Liver (tissue), 9 donors: ENCODE data around the gene PKD1L1. TPM values are rescaled to one million over a fixed set of nuclear protein-coding genes. Genes with fewer than 3 reads are reported as not detected.

ENCODE experiments used
- DNase-seq: peaks from one replicate; pipeline ENCODE4 v3.0.0-alpha.2; 2017; ENCODE audit warnings: low spot score
- H3K27ac ChIP-seq, 2 donors: one replicate each; pipeline ENCODE4 v1.7.0; 2013; ENCODE audit warnings: inconsistent platforms in 2 of 2, low read length in 2 of 2, control low read depth in 1 of 2, low read depth in 1 of 2, mild to moderate bottlenecking in 1 of 2
- H3K27me3 ChIP-seq, 4 donors: one replicate each; pipeline versions ENCODE4 v1.6.1 to v1.7.0; 2013; ENCODE audit warnings: low read length in 3 of 4, inconsistent platforms in 1 of 4, mild to moderate bottlenecking in 1 of 4, moderate library complexity in 1 of 4; ENCODE audit not compliant: control insufficient read depth in 4 of 4, insufficient read depth in 4 of 4
- H3K36me3 ChIP-seq, 4 donors: one replicate each; pipeline versions ENCODE4 v1.6.1 to v1.7.0; 2013; ENCODE audit warnings: low read length in 3 of 4, mild to moderate bottlenecking in 3 of 4, low read depth in 1 of 4, moderate library complexity in 1 of 4; ENCODE audit not compliant: control insufficient read depth in 4 of 4, insufficient read depth in 3 of 4
- H3K4me1 ChIP-seq, 4 donors: one replicate each; pipeline versions ENCODE4 v1.6.1 to v1.7.0; 2013; ENCODE audit warnings: low read length in 3 of 4, mild to moderate bottlenecking in 3 of 4, moderate library complexity in 1 of 4; ENCODE audit not compliant: control insufficient read depth in 4 of 4, insufficient read depth in 4 of 4
- H3K4me3 ChIP-seq, 3 donors: one replicate each; pipeline versions ENCODE4 v1.6.1 to v1.7.0; 2013; ENCODE audit warnings: low read length in 3 of 3, control low read depth in 1 of 3, low read depth in 1 of 3, mild to moderate bottlenecking in 1 of 3
- H3K9ac ChIP-seq, 2 donors: one replicate each; pipeline ENCODE4 v1.7.0; 2013; ENCODE audit warnings: low read length in 2 of 2, mild to moderate bottlenecking in 2 of 2, moderate library complexity in 2 of 2, control low read depth in 1 of 2, low read depth in 1 of 2
- H3K9me3 ChIP-seq, 4 donors: one replicate each; pipeline versions ENCODE4 v1.6.1 to v1.7.0; 2013; ENCODE audit warnings: low read length in 3 of 4; ENCODE audit not compliant: control insufficient read depth in 4 of 4
- EGR1 ChIP-seq, 2 donors: IDR thresholded peaks; 2 replicates each; pipeline ENCODE4 v1.6.1; 2016 to 2018; ENCODE audit warnings: antibody characterized with exemption in 2 of 2, low read depth in 2 of 2
- FOXA1 ChIP-seq: IDR thresholded peaks from 2 replicates; pipeline ENCODE4 v1.6.1; 2016; ENCODE audit warnings: antibody characterized with exemption
- FOXA2 ChIP-seq: IDR thresholded peaks from 2 replicates; pipeline ENCODE4 v1.6.1; 2016; ENCODE audit warnings: antibody characterized with exemption
- GABPA ChIP-seq, 2 donors: IDR thresholded peaks in 1 of 2; conservative IDR thresholded peaks in 1 of 2; 2 replicates each; pipeline ENCODE4 v1.6.1; 2016; ENCODE audit warnings: antibody characterized with exemption in 2 of 2, mild to moderate bottlenecking in 1 of 2, moderate library complexity in 1 of 2
- HNF4G ChIP-seq: IDR thresholded peaks from 2 replicates; pipeline ENCODE4 v1.6.1; 2016; ENCODE audit warnings: antibody characterized with exemption
- JUND ChIP-seq, 2 donors: IDR thresholded peaks; 2 replicates each; pipeline ENCODE4 v1.6.1; 2016; ENCODE audit warnings: antibody characterized with exemption in 2 of 2
- NR2F2 ChIP-seq: IDR thresholded peaks from 2 replicates; pipeline ENCODE4 v1.6.1; 2016; ENCODE audit warnings: antibody characterized with exemption
- RAD21 ChIP-seq, 2 donors: IDR thresholded peaks; 2 replicates each; pipeline ENCODE4 v1.6.1; 2016; ENCODE audit warnings: antibody characterized with exemption in 2 of 2, mild to moderate bottlenecking in 2 of 2
- RXRA ChIP-seq, 2 donors: IDR thresholded peaks; 2 replicates each; pipeline ENCODE4 v1.6.1; 2017 to 2018; ENCODE audit warnings: antibody characterized with exemption in 2 of 2, mild to moderate bottlenecking in 1 of 2
- SP1 ChIP-seq: IDR thresholded peaks from 2 replicates; pipeline ENCODE4 v1.6.1; 2018; ENCODE audit warnings: antibody characterized with exemption, mild to moderate bottlenecking
- TAF1 ChIP-seq: conservative IDR thresholded peaks from 2 replicates; pipeline ENCODE4 v1.6.1; 2016; ENCODE audit warnings: antibody characterized with exemption, mild to moderate bottlenecking
- YY1 ChIP-seq: IDR thresholded peaks from 2 replicates; pipeline ENCODE4 v1.6.1; 2016; ENCODE audit warnings: antibody characterized with exemption, mild to moderate bottlenecking
- WGBS: extraction: QIAGEN DNeasy Blood & Tissue Kit; methylation state at CpG from one replicate; pipeline ENCODE4 v1.1.7; 2013; 5-methylcytosine and 5-hydroxymethylcytosine counted together
- polyA plus RNA-seq, 2 donors: library from polyadenylated mRNA; stranded (reverse) in 1 of 2; unstranded in 1 of 2; fragments of 200-250 nt in 1 of 2; fragments of >200 nt in 1 of 2; fragmentation: Nextera tagmentation in 1 of 2; extraction: Ambion mirVana in 1 of 2; gene quantifications; one replicate each; pipeline versions ENCODE4 v1.2.1 to v1.2.3, GENCODE V29; 2013 to 2015
- total RNA-seq, 2 donors: library from RNA; depleted of rRNA; stranded (reverse); fragments of >200 nt; gene quantifications; one replicate each; pipeline ENCODE4 v1.2.3, GENCODE V29; 2014
- TF ChIP-seq, protein P1 (sequence below): IDR thresholded peaks from 2 replicates; pipeline ENCODE4 v1.6.1; 2016; ENCODE audit warnings: antibody characterized with exemption
- TF ChIP-seq, protein P2 (sequence below): IDR thresholded peaks from 2 replicates; pipeline ENCODE4 v1.6.1; 2016; ENCODE audit warnings: antibody characterized with exemption, mild to moderate bottlenecking
- TF ChIP-seq, protein P3 (sequence below): fragments of 150-350 bp; IDR thresholded peaks from 2 replicates; pipeline ENCODE4 v1.5.1; 2017; ENCODE audit warnings: improper control_type of control experiment, low read depth, low read length; ENCODE audit not compliant: missing input control
- TF ChIP-seq, protein P4 (sequence below): IDR thresholded peaks from 2 replicates; pipeline ENCODE4 v1.6.1; 2016; ENCODE audit warnings: antibody characterized with exemption
- TF ChIP-seq, protein P5 (sequence below): IDR thresholded peaks from 2 replicates; pipeline ENCODE4 v1.6.1; 2016; ENCODE audit warnings: antibody characterized with exemption
- donor health status: healthy.
- donor health status: healthy.
- donor health status: healthy.
- donor health status: healthy.
- donor health status: healthy.

PKD1L1 gene
- total and polyA plus RNA-seq, 4 donors, result 0.08 to 0.25 (median 0.11) TPM

DNA sequence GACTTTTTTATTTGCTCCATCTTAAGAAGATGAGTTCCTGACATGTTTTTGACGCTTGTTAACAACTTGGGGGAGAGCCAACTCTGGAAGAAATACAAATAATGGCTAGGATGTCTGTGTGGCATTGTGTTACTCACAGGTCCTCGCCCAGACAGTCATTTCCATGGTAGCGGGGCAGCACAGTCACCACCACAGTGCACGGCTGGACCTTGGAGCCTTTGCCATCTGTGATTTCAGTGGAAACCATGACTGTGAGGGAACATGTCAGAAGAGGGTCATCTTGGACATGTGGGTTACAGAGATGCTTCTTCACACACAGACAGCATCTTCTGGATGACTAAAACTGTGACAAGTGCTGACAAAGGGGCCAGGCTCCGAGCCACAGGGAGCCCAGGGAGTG lies 74.5 kb downstream of the PKD1L1 start:
- WGBS, result 87% methylated on average over 5 of the region's 5 CpGs
- Histone ChIP-seq H3K27me3 (no peaks in the 10 kb centered on the region), H3K9ac (no peak overlapping the region), H3K4me3 (no peak overlapping the region), H3K27ac (no peak overlapping the region), H3K9me3 (no peaks in the 10 kb centered on the region), H3K4me1 (no peaks in the 10 kb centered on the region), H3K36me3 (no peaks in the 10 kb centered on the region)
- TF ChIP-seq, protein P1, sequence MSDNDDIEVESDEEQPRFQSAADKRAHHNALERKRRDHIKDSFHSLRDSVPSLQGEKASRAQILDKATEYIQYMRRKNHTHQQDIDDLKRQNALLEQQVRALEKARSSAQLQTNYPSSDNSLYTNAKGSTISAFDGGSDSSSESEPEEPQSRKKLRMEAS, result no peak
- TF ChIP-seq, protein P2, sequence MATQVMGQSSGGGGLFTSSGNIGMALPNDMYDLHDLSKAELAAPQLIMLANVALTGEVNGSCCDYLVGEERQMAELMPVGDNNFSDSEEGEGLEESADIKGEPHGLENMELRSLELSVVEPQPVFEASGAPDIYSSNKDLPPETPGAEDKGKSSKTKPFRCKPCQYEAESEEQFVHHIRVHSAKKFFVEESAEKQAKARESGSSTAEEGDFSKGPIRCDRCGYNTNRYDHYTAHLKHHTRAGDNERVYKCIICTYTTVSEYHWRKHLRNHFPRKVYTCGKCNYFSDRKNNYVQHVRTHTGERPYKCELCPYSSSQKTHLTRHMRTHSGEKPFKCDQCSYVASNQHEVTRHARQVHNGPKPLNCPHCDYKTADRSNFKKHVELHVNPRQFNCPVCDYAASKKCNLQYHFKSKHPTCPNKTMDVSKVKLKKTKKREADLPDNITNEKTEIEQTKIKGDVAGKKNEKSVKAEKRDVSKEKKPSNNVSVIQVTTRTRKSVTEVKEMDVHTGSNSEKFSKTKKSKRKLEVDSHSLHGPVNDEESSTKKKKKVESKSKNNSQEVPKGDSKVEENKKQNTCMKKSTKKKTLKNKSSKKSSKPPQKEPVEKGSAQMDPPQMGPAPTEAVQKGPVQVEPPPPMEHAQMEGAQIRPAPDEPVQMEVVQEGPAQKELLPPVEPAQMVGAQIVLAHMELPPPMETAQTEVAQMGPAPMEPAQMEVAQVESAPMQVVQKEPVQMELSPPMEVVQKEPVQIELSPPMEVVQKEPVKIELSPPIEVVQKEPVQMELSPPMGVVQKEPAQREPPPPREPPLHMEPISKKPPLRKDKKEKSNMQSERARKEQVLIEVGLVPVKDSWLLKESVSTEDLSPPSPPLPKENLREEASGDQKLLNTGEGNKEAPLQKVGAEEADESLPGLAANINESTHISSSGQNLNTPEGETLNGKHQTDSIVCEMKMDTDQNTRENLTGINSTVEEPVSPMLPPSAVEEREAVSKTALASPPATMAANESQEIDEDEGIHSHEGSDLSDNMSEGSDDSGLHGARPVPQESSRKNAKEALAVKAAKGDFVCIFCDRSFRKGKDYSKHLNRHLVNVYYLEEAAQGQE, result no peak
- TF ChIP-seq FOXA1 (no peak), FOXA2 (no peak), SP1 (no peak), HNF4G (no peak), YY1 (no peak), GABPA (IDR thresholded peaks at IDR 0.05 in 1 of 2, conservative IDR thresholded peaks at IDR 0.05 in 1 of 2) (no peak), JUND (IDR thresholded peaks at IDR 0.05) (no peak), RAD21 (IDR thresholded peaks at IDR 0.05) (no peak)
- TF ChIP-seq, protein P3, sequence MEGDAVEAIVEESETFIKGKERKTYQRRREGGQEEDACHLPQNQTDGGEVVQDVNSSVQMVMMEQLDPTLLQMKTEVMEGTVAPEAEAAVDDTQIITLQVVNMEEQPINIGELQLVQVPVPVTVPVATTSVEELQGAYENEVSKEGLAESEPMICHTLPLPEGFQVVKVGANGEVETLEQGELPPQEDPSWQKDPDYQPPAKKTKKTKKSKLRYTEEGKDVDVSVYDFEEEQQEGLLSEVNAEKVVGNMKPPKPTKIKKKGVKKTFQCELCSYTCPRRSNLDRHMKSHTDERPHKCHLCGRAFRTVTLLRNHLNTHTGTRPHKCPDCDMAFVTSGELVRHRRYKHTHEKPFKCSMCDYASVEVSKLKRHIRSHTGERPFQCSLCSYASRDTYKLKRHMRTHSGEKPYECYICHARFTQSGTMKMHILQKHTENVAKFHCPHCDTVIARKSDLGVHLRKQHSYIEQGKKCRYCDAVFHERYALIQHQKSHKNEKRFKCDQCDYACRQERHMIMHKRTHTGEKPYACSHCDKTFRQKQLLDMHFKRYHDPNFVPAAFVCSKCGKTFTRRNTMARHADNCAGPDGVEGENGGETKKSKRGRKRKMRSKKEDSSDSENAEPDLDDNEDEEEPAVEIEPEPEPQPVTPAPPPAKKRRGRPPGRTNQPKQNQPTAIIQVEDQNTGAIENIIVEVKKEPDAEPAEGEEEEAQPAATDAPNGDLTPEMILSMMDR, result no peak
- TF ChIP-seq, protein P4, sequence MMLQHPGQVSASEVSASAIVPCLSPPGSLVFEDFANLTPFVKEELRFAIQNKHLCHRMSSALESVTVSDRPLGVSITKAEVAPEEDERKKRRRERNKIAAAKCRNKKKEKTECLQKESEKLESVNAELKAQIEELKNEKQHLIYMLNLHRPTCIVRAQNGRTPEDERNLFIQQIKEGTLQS, result no peak
- no peak for DNase-seq

DNA sequence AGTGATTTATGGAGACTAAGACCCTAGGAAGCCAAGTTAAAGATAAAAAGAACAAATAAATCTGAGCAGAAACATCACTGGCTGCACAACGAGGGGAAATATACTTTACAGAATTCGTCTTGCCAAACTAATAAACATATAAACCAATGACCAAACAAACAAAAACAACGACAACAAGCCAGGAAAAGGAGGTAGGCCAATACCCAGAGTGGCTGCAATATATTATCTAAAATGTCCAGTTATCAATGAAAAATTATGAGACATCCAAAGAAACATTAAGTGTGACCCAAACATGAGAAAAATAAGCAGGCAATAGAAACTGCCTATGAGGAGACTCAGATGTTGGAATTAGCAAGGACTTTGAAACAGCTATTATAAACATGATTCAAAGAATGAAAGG lies 81.0 kb downstream of the PKD1L1 start:
- H3K4me1 ChIP-seq, result no peaks in the 10 kb centered on the region
- H3K36me3 ChIP-seq, result no peaks in the 10 kb centered on the region
- 86% methylated on average over 3 of the region's 3 CpGs for WGBS
- no peak overlapping the region for H3K27ac ChIP-seq
- no peak for DNase-seq
- H3K9me3 ChIP-seq, result no peaks in the 10 kb centered on the region
- no peak overlapping the region for H3K9ac ChIP-seq
- H3K4me3 ChIP-seq, result no peak overlapping the region
- no peaks in the 10 kb centered on the region for H3K27me3 ChIP-seq
- TF ChIP-seq, protein P4, result no peak
- TF ChIP-seq, protein P5, sequence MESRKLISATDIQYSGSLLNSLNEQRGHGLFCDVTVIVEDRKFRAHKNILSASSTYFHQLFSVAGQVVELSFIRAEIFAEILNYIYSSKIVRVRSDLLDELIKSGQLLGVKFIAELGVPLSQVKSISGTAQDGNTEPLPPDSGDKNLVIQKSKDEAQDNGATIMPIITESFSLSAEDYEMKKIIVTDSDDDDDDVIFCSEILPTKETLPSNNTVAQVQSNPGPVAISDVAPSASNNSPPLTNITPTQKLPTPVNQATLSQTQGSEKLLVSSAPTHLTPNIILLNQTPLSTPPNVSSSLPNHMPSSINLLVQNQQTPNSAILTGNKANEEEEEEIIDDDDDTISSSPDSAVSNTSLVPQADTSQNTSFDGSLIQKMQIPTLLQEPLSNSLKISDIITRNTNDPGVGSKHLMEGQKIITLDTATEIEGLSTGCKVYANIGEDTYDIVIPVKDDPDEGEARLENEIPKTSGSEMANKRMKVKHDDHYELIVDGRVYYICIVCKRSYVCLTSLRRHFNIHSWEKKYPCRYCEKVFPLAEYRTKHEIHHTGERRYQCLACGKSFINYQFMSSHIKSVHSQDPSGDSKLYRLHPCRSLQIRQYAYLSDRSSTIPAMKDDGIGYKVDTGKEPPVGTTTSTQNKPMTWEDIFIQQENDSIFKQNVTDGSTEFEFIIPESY, result no peak
- no peak for TF ChIP-seq EGR1 (IDR thresholded peaks at IDR 0.05; ENCODE audit: low read depth in 2 of 2)
- no peak for TF ChIP-seq FOXA2
- TF ChIP-seq, protein P3, result no peak
- TF ChIP-seq HNF4G, result no peak
- TF ChIP-seq SP1, result no peak
- TF ChIP-seq TAF1, result no peak
- TF ChIP-seq RAD21 (IDR thresholded peaks at IDR 0.05), result no peak
- TF ChIP-seq, protein P2, result no peak
- TF ChIP-seq YY1, result no peak
- no peak for TF ChIP-seq NR2F2
- TF ChIP-seq GABPA (IDR thresholded peaks at IDR 0.05 in 1 of 2, conservative IDR thresholded peaks at IDR 0.05 in 1 of 2), result no peak
- no peak for TF ChIP-seq RXRA (IDR thresholded peaks at IDR 0.05)
- TF ChIP-seq JUND (IDR thresholded peaks at IDR 0.05), result no peak
- TF ChIP-seq FOXA1, result no peak
